HG03108 (cell line): ENCODE results near the gene PRADC1.
"Not testable (repeated sequence)": the region's sequence is repeated elsewhere in the genome, so short reads cannot be mapped to it uniquely, and the experiment has no call there.

ENCODE experiments used
- ATAC-seq: cut with Tn5 transposase; IDR thresholded peaks from one replicate; pipeline ENCODE4 v1.9.1; 2021; ENCODE audit warnings: moderate library complexity; ENCODE audit not compliant: unreplicated experiment

PRADC1 gene

GRCh38 chr2:73233154-73233931 is at the start of gene PRADC1:
PRADC1 (minus strand) TSS chr2:73233239; CDS start chr2:73233160, 79 bp downstream.
- ATAC-seq: peak; percentile 90

- ATAC-seq: no peak
Observed at GRCh38 chr2:73281244-73281643, 48.2 kb upstream of the PRADC1 start.

- ATAC-seq: no peak
Observed at GRCh38 chr2:73279852-73280251, 46.8 kb upstream of the PRADC1 start.

GRCh38 chr2:73272270-73272669 is 39.2 kb upstream of the PRADC1 start:
- ATAC-seq: no peak

- ATAC-seq: no peak
Observed at GRCh38 chr2:73269686-73270465, 36.8 kb upstream of the PRADC1 start.

- ATAC-seq: peak; percentile 78
Observed at GRCh38 chr2:73268830-73269685, 36.0 kb upstream of the PRADC1 start.

GRCh38 chr2:73268366-73268829 is 35.4 kb upstream of the PRADC1 start:
- ATAC-seq: no peak

GRCh38 chr2:73267008-73267407 is 34.0 kb upstream of the PRADC1 start:
- no peak for ATAC-seq

GRCh38 chr2:73266061-73266901 is 33.2 kb upstream of the PRADC1 start:
- ATAC-seq: no peak

GRCh38 chr2:73265298-73266060 is 32.4 kb upstream of the PRADC1 start:
- ATAC-seq: no peak

GRCh38 chr2:73264783-73265182 is 31.7 kb upstream of the PRADC1 start:
- ATAC-seq: no peak

GRCh38 chr2:73264332-73264606 is 31.2 kb upstream of the PRADC1 start:
- no peak for ATAC-seq

GRCh38 chr2:73263540-73264331 is 30.7 kb upstream of the PRADC1 start:
- no peak for ATAC-seq

- ATAC-seq: not testable (repeated sequence)
Observed at GRCh38 chr2:73262691-73263429, 29.8 kb upstream of the PRADC1 start.

- ATAC-seq: no peak
Observed at GRCh38 chr2:73262108-73262651, 29.1 kb upstream of the PRADC1 start.

- no peak for ATAC-seq
Observed at GRCh38 chr2:73260338-73260984, 27.4 kb upstream of the PRADC1 start.

GRCh38 chr2:73259704-73260337 is 26.8 kb upstream of the PRADC1 start:
- ATAC-seq: no peak
